Fibroblast of lung (primary cell): ENCODE results near the gene TRPM3.

Source experiments
- EZH2 ChIP-seq: IDR thresholded peaks from 2 replicates; pipeline ENCODE4 v1.5.1; 2012; ENCODE audit warnings: low read length, control low read depth, mild to moderate bottlenecking; ENCODE audit errors: missing control alignments
- TF ChIP-seq, protein P1 (sequence below), 2 donors: IDR thresholded peaks in 1 of 2; conservative IDR thresholded peaks in 1 of 2; 1 replicate in 1 of 2; 2 replicates in 1 of 2; pipeline ENCODE4 v1.5.1; 2011 to 2012; ENCODE audit warnings: low read length in 2 of 2, control low read depth in 1 of 2, inconsistent platforms in 1 of 2, low read depth in 1 of 2, mild to moderate bottlenecking in 1 of 2

DNA sequence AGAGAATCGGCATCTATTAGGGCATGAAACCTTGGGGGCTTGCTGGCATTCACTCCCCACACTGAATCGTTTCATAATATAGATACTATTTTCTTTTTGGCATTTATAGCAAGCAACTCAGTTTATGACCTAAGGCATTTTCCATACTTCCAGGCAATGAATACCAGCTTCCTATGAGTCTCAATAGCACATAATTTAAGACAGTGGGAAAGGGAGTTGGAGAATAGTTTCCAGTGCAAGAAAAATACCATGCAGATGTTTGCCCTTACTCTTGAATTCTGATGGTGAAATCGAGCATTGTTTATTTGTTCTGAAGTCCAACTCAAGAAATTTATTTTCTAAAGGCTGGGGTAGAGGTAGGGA is 531.1 kb downstream of the TRPM3 start:
- TF ChIP-seq, protein P1, sequence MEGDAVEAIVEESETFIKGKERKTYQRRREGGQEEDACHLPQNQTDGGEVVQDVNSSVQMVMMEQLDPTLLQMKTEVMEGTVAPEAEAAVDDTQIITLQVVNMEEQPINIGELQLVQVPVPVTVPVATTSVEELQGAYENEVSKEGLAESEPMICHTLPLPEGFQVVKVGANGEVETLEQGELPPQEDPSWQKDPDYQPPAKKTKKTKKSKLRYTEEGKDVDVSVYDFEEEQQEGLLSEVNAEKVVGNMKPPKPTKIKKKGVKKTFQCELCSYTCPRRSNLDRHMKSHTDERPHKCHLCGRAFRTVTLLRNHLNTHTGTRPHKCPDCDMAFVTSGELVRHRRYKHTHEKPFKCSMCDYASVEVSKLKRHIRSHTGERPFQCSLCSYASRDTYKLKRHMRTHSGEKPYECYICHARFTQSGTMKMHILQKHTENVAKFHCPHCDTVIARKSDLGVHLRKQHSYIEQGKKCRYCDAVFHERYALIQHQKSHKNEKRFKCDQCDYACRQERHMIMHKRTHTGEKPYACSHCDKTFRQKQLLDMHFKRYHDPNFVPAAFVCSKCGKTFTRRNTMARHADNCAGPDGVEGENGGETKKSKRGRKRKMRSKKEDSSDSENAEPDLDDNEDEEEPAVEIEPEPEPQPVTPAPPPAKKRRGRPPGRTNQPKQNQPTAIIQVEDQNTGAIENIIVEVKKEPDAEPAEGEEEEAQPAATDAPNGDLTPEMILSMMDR (conservative IDR thresholded peaks at IDR 0.05 in 1 of 2, IDR thresholded peaks at IDR 0.05 in 1 of 2; ENCODE audit: low read depth in 1 of 2, low read length in 2 of 2): no peak
- TF ChIP-seq EZH2: no peak
